Endothelial cell of umbilical vein (primary cell): Measurements from ENCODE around the gene GNAT1. TPM values are rescaled to one million over a fixed set of nuclear protein-coding genes. Genes with fewer than 3 reads are reported as not detected.

Experiments used
- BruUV-seq: library from RNA; stranded (reverse); fragments of 400-500 nt; replicated peaks from 2 replicates; lab custom pipeline; 2021; lab: Mats Ljungman, UMichigan
- CTCF ChIA-PET: fragments of 300-600, 350-600 bp; sonication (Branson Sonifier 250); formaldehyde crosslinking; loops from one replicate; lab custom pipeline; 2021; ENCODE audit warnings: antibody characterized with exemption, inconsistent platforms; lab: Charles Lee
- POLR2A ChIA-PET: fragments of 300-600, 350-600 bp; sonication (Branson Sonifier 250); formaldehyde crosslinking; loops from one replicate; lab custom pipeline; 2021; ENCODE audit warnings: antibody characterized with exemption, inconsistent platforms; lab: Charles Lee
- DNase-seq: peaks from one replicate; pipeline ENCODE4 v3.0.0-alpha.2; 2011; ENCODE audit warnings: low read depth, low spot score
- FAIRE-seq: peaks from 2 replicates; lab custom pipeline; 2011; peaks lifted over from hg19 to GRCh38; lab: Jason Lieb, UNC
- H2AFZ ChIP-seq: 2 replicates; pipeline ENCODE4 v1.6.0; 2012; ENCODE audit warnings: low read depth, low read length, control low read depth, inconsistent platforms
- H3K27ac ChIP-seq: 2 replicates; pipeline ENCODE4 v1.5.1; 2011; ENCODE audit warnings: low read depth, mild to moderate bottlenecking, control low read depth, low read length, moderate library complexity; ENCODE audit not compliant: insufficient read depth
- H3K27me3 ChIP-seq, 2 experiments: 2 replicates each; pipeline versions ENCODE4 v1.6.0 to v1.6.1; 2011; ENCODE audit warnings: low read length in 2 of 2, mixed read lengths in 1 of 2; ENCODE audit not compliant: control insufficient read depth in 2 of 2, insufficient read depth in 2 of 2
- H3K36me3 ChIP-seq, 2 experiments: 2 replicates in 1 of 2; 3 replicates in 1 of 2; pipeline ENCODE4 v1.5.1; 2011; ENCODE audit warnings: low read length in 2 of 2, mild to moderate bottlenecking in 1 of 2, moderate library complexity in 1 of 2; ENCODE audit not compliant: control insufficient read depth in 2 of 2, insufficient read depth in 2 of 2; ENCODE audit errors: extremely low read depth in 1 of 2
- H3K4me1 ChIP-seq: 3 replicates; pipeline ENCODE4 v1.5.1; 2011; ENCODE audit warnings: mild to moderate bottlenecking, low read length; ENCODE audit not compliant: control insufficient read depth, insufficient read depth; ENCODE audit errors: extremely low read depth
- H3K4me2 ChIP-seq: 2 replicates; pipeline ENCODE4 v1.6.1; 2011; ENCODE audit warnings: low read length, control low read depth, mixed read lengths; ENCODE audit not compliant: insufficient read depth
- H3K4me3 ChIP-seq, 3 experiments: fragments of 200-600 bp in 1 of 3; sonication (generic), shearing (Covaris generic) in 1 of 3; replicated peaks in 1 of 3; 2 replicates each; pipeline ENCODE4 v1.5.1; 2011 to 2016; ENCODE audit warnings: control low read depth in 3 of 3, low read length in 3 of 3, mild to moderate bottlenecking in 2 of 3, inconsistent platforms in 1 of 3, low read depth in 1 of 3, moderate library complexity in 1 of 3; ENCODE audit not compliant: insufficient read depth in 1 of 3
- H3K79me2 ChIP-seq: 2 replicates; pipeline ENCODE4 v1.6.0; 2012; ENCODE audit warnings: low read length, inconsistent platforms; ENCODE audit not compliant: control insufficient read depth, insufficient read depth
- H3K9ac ChIP-seq: replicated peaks from 2 replicates; pipeline ENCODE3; 2011; ENCODE audit warnings: low read length, control low read depth; ENCODE audit not compliant: insufficient read depth; ENCODE audit errors: extremely low read depth
- H3K9me1 ChIP-seq: replicated peaks from 3 replicates; pipeline ENCODE4 v1.6.0; 2011; ENCODE audit warnings: mild to moderate bottlenecking, low read length; ENCODE audit not compliant: control insufficient read depth, insufficient read depth; ENCODE audit errors: extremely low read depth
- H3K9me3 ChIP-seq: replicated peaks from 2 replicates; pipeline ENCODE4 v1.5.1; 2012; ENCODE audit warnings: low read length, inconsistent platforms; ENCODE audit not compliant: control insufficient read depth, insufficient read depth
- H4K20me1 ChIP-seq: replicated peaks from 2 replicates; pipeline ENCODE3; 2011; ENCODE audit warnings: mild to moderate bottlenecking, low read length; ENCODE audit not compliant: control insufficient read depth, insufficient read depth; ENCODE audit errors: extremely low read depth
- EZH2 ChIP-seq: IDR thresholded peaks from 2 replicates; pipeline ENCODE4 v1.6.1; 2012; ENCODE audit warnings: borderline replicate concordance, low read depth, mild to moderate bottlenecking, moderate library complexity, low read length, inconsistent platforms; ENCODE audit not compliant: severe bottlenecking
- FOS ChIP-seq: IDR thresholded peaks from 2 replicates; pipeline ENCODE4 v1.6.1; 2011; ENCODE audit warnings: mild to moderate bottlenecking, low read length, moderate library complexity, borderline replicate concordance; ENCODE audit not compliant: insufficient read depth
- GATA2 ChIP-seq: IDR thresholded peaks from 2 replicates; pipeline ENCODE4 v1.7.0; 2011; ENCODE audit warnings: low read depth, mild to moderate bottlenecking, moderate library complexity, mixed read lengths, low read length; ENCODE audit not compliant: insufficient read length, insufficient read depth
- JUN ChIP-seq: IDR thresholded peaks from 2 replicates; pipeline ENCODE4 v1.6.1; 2011; ENCODE audit warnings: borderline replicate concordance, low read depth; ENCODE audit not compliant: insufficient read length, insufficient read depth
- MYC ChIP-seq: IDR thresholded peaks from one replicate; pipeline ENCODE4 v1.6.1; 2011; ENCODE audit warnings: mild to moderate bottlenecking, low read depth, low read length
- POLR2A ChIP-seq: IDR thresholded peaks from 2 replicates; pipeline ENCODE4 v1.6.1; 2012; ENCODE audit warnings: low read depth, mild to moderate bottlenecking, control low read depth, low read length
- POLR2AphosphoS5 ChIP-seq: IDR thresholded peaks from 2 replicates; pipeline ENCODE4 v1.6.1; 2012; ENCODE audit warnings: low read depth, mild to moderate bottlenecking, control low read depth, low read length, moderate library complexity; ENCODE audit not compliant: insufficient read depth
- dilution Hi-C: fragments of 300-500 bp; cut with MboI; formaldehyde crosslinking; loops from one replicate; pipeline ENCODE4 v1.15.0; 2019; ENCODE audit warnings: low sequenced_read_pairs; ENCODE audit not compliant: extremely low pct_ligation_motif_present
- intact Hi-C: fragments of 100-400 bp; cut with micrococcal nuclease; formaldehyde crosslinking; loops from one replicate; pipeline ENCODE4 v1.10.0; 2022
- polyA plus RNA-seq, 4 experiments: library from polyadenylated mRNA; depleted of rRNA in 3 of 4; stranded (reverse) in 3 of 4; unstranded in 1 of 4; fragments of >200 nt; gene quantifications; 2 replicates each; pipeline versions ENCODE4 v1.2.1 to v1.2.3, GENCODE V29; 2011 to 2012; ENCODE audit warnings: missing spikeins in 1 of 4
- total RNA-seq: library from RNA; stranded (reverse); gene quantifications from 2 replicates; pipeline ENCODE4 v1.2.3, GENCODE V29; 2021
- TF ChIP-seq, protein P1 (sequence below): IDR thresholded peaks from 2 replicates; pipeline ENCODE4 v1.6.1; 2011; ENCODE audit not compliant: insufficient read depth, insufficient read length
- TF ChIP-seq, protein P2 (sequence below), 2 donors: IDR thresholded peaks; 1 replicate in 1 of 2; 2 replicates in 1 of 2; pipeline ENCODE4 v1.5.1; 2011; ENCODE audit warnings: low read length in 2 of 2, mild to moderate bottlenecking in 2 of 2, moderate library complexity in 2 of 2, control low read depth in 1 of 2, inconsistent platforms in 1 of 2, low read depth in 1 of 2; ENCODE audit not compliant: insufficient read depth in 1 of 2; ENCODE audit errors: extremely low read depth in 1 of 2

The GNAT1 gene
- total and polyA plus RNA-seq, 2 donors (not counting 3 experiments of a cell fraction or from before 2014, with no cell fraction given): 0.77 TPM; not detected in 1

DNA sequence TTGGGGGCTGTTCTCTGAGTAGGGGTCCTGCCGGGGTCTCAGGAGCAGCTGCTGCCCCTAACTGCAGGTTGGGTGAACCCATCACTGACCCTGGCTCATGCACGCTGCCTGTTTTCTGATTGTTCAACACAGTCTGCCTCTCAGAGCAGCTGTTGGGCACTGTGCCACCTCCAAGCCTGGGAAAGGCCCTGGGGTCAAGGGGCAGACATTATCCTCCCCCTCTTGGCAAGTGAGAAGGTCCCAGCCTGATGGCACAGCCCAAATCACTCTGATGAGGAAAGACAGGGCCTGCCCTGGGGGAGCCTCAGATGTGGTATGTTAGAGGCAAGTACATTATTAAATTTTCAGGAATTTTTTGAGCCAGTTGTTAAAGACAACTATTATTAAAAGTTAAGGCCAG, 14.1 kb upstream of the GNAT1 start:
- ChIA-PET POLR2A (no interaction called here), CTCF (interaction anchor here (1.5 kb wide), 1 partner anchor 12 kb away, joined by 4 read pairs; no protein-coding TSS in a partner anchor)
- DNase-seq (no peak), FAIRE-seq (no peak)
- Histone ChIP-seq H3K27me3 (no peaks in the 10 kb centered on the region), H3K27ac (no peak overlapping the region), H3K9me3 (no peaks in the 10 kb centered on the region), H2AFZ (no peak overlapping the region), H3K9ac (no peak overlapping the region), H3K79me2 (peaks cover 5% of the 10 kb centered on the region), H3K4me2 (no peak overlapping the region), H3K9me1 (no peaks in the 10 kb centered on the region), H3K36me3 (peaks cover 6 to 36% of the 10 kb centered on the region in 2 experiments), H4K20me1 (no peaks in the 10 kb centered on the region), H3K4me3 (no peak overlapping the region), H3K4me1 (no peaks in the 10 kb centered on the region)
- intact Hi-C loops (no loop called here), dilution Hi-C loops (no loop called here)
- TF ChIP-seq MYC (no peak), EZH2 (no peak), JUN (no peak), POLR2A (no peak)
- TF ChIP-seq, protein P1, sequence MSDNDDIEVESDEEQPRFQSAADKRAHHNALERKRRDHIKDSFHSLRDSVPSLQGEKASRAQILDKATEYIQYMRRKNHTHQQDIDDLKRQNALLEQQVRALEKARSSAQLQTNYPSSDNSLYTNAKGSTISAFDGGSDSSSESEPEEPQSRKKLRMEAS: no peak
- no TSS peak for BruUV-seq

DNA sequence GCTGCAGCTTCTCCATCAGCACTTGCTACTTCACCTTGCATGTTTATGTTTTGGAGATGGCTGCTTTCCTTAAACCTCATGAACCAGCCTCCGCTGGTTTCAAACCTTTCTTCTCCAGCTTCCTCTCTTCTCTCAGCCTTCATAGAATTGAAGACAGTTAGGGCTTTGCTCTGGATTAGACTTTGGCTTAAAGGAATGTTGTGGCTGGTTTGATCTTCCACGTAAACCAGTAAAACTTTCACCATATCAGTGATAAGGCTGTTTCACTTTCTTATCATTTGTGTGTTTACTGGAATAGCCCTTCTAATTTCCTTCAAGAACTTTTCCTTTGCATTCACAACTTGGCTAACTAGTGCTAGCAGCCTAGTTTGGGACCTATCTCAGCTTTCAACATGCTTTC, 11.7 kb upstream of the GNAT1 start:
- dilution Hi-C loops (loop anchor here (5.0 to 10.0 kb wide), 2 partner anchors 63 to 65 kb away; no protein-coding TSS in a partner anchor), intact Hi-C loops (no loop called here)
- no peaks in the 10 kb centered on the region for H3K4me1 ChIP-seq
- CTCF ChIA-PET: interaction anchor here (0.6 to 1.8 kb wide), 5 partner anchors 8 to 59 kb away, joined by 3 to 6 read pairs (median 4); no protein-coding TSS in a partner anchor
- no peaks in the 10 kb centered on the region for H3K9me1 ChIP-seq
- no peaks in the 10 kb centered on the region for H3K27me3 ChIP-seq
- H4K20me1 ChIP-seq: no peaks in the 10 kb centered on the region
- H3K4me3 ChIP-seq: no peak overlapping the region
- POLR2A ChIA-PET: interaction anchor here (1.0 kb wide), 1 partner anchor 23 kb away, joined by 3 read pairs; no protein-coding TSS in a partner anchor
- H2AFZ ChIP-seq: no peak overlapping the region
- TF ChIP-seq JUN (no peak), FOS (no peak), POLR2A (no peak), MYC (no peak), GATA2 (no peak), EZH2 (no peak), POLR2AphosphoS5 (no peak)
- TF ChIP-seq, protein P2, sequence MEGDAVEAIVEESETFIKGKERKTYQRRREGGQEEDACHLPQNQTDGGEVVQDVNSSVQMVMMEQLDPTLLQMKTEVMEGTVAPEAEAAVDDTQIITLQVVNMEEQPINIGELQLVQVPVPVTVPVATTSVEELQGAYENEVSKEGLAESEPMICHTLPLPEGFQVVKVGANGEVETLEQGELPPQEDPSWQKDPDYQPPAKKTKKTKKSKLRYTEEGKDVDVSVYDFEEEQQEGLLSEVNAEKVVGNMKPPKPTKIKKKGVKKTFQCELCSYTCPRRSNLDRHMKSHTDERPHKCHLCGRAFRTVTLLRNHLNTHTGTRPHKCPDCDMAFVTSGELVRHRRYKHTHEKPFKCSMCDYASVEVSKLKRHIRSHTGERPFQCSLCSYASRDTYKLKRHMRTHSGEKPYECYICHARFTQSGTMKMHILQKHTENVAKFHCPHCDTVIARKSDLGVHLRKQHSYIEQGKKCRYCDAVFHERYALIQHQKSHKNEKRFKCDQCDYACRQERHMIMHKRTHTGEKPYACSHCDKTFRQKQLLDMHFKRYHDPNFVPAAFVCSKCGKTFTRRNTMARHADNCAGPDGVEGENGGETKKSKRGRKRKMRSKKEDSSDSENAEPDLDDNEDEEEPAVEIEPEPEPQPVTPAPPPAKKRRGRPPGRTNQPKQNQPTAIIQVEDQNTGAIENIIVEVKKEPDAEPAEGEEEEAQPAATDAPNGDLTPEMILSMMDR (IDR thresholded peaks at IDR 0.05; ENCODE audit: extremely low read depth in 1 of 2, insufficient read depth in 1 of 2, low read depth in 1 of 2, low read length in 2 of 2): no peak
- TF ChIP-seq, protein P1: no peak
- no TSS peak for BruUV-seq
- H3K9me3 ChIP-seq: no peaks in the 10 kb centered on the region
- DNase-seq (no peak), FAIRE-seq (no peak)
- H3K9ac ChIP-seq: no peak overlapping the region
- H3K36me3 ChIP-seq: peaks cover 6 to 45% of the 10 kb centered on the region in 2 experiments
- H3K4me2 ChIP-seq: no peak overlapping the region
- H3K27ac ChIP-seq: no peak overlapping the region
- no peaks in the 10 kb centered on the region for H3K79me2 ChIP-seq
